Measurements from ENCODE around the gene TACC3.
A peak's percentile ranks its signal among the peaks of the same experiment; 100 is the strongest.

TACC3 gene

DNA sequence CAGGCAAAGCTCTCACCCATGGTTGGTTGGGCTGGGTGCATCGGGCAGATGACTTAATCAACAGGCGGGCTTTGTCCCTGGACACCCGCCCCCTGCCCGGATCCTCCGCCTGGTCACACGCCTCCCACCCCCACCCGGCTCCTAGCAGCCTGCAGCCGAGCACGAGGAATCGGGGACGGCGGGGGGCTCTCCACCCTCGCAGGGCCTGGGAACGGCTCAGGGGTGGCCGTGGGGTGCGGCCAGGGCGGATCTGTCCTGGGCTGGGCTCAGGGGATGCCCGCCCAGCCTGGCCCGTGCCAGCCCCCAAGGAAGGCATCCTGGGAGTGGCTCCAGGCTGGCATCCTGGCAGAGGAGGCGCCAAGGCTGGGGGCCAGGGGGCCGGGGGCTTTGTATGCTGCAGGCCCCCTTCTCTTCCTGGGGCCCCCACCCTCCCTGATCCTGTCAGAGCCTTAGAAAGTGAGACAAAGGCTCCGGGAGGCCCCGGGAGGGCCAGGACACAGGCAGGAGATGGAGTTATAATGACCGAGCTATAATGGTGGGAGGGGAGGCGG lies 39.3 kb downstream of the TACC3 start:
- DNase-seq (ENCODE audit: low read depth): no peak

DNA sequence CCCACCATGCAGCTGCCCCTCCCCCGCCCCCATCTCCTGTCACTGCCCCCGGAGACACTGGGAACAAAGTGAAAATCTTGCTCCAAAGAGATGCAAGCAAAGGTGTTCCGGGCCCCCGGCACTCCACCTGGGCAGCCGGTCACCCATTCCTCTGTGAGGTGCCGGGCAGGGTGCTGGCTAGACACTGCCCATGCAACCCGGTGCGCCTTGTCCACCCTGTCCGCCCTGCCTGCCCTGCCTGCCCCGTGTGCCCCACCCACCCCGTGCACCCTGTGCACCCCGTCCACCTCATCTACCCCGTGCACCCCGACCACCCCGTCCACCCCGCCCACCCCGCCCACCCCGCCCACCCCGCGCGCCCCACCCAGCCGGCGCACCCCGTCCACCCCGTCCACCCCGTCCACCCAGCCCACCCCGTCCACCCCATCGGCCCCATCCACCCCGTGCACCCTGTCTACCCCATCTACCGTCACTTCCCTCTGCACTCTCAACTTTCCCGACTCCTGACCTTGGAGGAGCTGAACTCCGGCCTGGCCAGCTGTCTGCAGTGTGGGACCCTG lies 39.9 kb downstream of the TACC3 start:
- no peak for DNase-seq (ENCODE audit: low read depth)

DNA sequence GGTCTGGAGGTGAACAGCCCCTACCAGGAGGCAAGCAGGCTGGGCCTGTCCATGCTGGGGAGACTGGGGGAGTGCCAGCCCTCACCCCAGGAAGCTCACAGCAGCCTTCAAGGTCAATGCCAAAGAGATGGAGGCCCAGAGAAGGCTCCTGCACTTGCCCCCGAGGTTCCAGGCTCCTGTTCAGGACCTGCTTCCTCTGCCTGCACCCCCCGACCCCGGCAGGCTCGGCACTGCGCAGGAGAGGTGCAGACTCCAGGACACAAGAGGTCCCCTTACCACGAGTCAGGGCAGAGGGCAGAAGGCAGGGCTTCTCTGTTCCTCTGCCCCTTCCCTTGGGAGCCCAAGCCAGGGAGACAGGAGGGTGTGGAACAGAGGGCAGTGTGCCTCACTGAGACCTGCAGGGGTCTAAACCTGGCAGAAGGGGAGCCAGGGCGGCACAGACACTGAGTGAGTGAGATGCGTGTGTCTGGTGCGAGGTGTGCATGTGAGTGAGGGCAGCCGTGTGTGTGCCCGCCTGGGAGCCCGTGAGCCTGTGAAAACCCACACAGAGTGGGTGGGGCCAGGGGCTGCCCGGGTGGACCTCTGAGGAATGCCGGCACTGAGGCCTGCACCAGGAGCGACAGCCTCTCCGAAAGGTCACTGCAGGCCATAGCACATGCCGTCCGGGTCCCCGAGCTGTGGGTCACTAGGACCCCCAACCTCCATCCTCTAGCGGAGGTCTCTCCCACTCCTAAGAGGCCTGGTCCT lies 41.1 kb downstream of the TACC3 start:
- DNase-seq (ENCODE audit: low read depth): no peak

DNA sequence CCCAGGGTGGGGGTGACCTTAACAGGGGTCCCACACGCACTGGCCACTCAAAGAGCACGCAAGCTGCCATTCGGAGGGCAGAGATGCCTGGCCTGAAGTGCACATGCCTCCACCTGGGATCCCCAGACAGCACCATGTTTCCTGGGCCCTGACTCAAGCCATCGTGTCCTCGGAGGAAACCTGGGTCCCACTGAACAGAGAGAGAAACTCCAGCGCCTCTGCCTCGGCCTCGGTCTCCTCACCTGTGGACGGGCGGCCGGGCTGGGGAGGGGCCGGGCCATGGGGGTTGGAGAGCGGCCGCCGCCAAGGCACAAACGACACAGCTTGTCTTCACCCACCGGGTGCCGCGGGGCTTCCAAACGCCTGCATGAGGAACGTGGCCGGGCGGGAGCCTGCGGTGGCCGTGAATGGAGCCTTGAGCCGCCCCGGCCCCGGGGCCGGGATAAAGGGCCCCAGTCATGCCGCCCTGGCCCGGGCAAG lies 41.8 kb downstream of the TACC3 start:
- DNase-seq (ENCODE audit: low read depth): no peak

DNA sequence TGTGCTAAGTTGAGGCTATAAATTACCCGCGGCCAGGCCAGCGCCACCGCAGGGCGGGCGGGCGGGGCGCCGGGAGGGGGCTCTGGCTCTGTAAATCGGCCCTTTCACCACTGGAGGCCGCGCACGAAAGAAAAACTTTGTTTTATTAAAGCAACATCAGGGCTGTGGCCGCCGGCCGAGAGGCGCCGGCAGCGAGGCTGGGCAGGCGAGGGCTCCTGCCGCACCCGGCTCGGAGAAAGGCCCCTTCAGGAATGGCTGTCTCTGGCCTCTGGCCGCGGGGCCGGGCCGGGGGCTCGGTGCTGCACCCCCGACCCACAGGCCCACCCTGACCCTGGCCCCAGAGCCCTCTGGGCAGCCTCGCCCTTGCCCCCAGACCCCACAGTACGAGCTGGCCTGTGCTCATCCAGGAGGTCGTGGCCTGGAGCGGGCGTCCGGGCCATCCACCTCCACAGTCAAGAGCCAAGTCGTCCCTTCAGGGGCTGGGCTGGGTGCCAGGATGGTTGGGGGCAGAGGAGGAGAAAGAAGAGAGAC lies 42.3 kb downstream of the TACC3 start:
- DNase-seq (ENCODE audit: low read depth): no peak

DNA sequence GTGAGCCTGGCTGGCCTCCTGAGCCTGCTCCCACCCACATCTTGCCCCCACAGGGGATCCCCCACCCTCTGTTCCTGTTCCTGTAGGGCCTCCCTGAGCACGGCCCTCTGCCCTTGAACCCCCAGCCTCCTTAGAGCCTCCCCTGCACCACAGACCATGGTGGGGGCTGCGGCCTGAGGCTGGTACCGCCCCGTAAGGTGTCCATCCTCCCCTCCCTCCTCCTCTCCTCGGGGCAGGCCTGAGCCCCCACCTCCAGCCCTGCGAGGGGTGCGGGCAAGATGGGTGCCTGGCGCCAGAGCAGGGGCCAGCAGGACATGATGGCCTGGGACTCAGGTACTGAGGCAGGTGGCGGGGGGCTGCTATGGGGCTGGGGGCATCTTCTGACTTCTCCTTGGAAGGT lies 43.3 kb downstream of the TACC3 start:
- DNase-seq (ENCODE audit: low read depth): no peak

DNA sequence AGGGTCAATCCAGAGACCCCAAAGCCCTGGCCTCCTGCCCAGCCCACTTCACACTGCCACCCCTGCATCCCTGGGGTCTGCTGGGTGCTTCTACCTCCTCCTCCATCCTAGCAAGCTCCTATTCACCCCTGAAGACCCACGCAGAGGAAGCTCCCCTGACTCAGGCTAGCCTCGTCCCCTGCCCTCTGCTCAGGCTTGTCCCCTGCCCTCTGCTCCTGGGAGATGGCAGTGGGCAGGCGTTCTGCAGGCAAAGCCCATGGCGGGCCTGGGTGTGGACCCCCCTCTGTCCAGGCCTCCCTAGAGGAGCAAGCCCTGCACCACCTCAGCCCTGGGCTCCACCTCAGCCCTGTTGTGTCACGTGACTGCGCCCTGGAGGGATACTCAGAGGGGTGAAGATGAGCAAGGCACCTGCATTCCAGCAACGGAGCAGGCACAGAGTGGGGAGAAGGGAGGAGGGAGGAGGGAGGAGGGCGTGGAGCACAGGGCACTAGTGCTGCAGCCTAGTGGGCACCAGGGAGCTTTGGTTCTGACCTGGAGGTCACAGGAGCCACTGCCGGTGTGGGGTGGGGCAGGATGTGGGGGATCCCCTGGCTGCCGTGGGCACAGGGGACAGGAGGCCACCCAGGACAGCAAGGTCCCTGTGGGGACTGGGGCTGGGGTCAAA lies 44.2 kb downstream of the TACC3 start:
- no peak for DNase-seq (ENCODE audit: low read depth)

DNA sequence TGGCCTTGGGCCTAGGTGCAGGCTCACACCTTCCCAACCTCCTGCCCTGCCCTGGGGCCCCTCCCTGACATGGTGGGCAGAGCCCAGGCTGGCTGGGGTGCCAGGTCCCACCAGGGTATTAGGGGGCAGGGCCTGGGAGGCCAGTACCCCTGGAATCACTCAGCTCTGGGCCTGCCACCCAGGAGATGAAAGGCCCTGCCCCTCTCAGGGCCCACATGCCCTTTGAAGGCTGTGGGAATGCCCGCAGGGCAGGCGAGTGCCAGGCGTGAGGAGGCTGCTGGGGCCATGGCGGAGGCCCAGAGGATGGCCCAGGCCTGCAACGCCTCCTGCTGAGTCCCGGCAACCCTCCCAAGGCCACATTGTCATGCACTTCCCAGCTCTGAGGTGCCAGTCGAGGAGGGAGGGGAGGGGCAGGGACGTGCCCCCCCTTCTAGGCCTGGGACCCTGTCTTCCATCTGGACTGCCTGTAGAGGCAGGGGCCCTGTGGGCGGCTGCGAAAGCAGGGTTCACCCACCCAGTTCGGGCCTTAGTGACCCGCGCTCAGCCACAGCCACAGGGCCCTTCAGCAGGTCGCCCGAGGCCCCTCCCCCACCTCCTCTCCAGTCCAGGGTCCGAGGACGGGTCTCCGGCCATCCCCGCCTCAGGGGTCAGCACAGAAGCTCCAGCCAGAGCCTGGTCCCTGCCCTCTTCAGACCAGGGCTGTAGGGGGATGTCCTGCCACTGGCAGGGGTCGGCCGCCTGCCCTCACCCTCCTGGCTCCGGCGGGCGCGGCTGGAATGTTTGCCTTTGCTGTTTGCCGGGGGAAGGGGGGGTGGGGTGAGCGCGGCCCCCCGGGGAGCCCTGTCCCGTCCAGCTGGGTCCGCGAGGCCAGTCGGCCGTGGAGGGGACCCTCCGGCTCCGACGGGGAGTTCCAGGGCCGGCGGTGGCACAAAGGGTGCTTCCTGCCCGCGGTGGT lies 45.1 kb downstream of the TACC3 start:
- no peak for DNase-seq (ENCODE audit: low read depth)

DNA sequence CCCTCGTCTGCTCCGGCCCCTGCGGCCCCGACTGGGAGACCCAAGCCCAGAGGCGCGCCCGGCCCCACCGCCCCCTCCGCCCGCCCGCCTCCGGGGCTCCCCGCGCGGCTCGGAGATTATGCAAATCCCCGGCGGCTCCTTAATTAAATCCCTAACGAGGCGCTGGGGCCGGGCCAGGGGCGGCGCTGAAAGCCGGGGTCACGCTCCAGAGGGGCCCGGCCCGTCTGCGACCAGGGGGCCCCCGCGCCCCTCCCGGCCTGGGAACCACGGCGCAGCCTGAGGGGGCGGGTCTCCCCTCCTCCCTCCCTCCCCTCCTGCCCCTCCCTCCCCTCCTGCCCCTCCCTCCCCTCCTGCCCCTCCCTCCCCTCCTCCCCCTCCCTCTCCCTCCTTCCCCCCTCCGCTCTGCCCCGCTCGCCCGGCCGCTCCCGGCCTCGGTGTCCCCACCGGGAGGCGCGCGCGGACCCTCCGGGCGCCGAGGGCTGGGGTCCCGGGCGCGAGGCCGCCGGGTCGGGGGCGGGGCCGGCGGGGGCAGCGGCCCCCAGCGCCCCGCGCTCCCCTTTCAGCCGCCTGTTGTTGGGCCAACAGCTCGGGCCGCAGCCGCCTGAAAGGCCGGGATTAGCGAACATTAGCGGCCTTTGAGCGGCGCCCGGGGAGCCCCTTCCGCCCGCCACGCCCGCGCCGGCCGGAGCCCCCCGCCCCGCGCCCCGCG lies 45.9 kb downstream of the TACC3 start:
- no peak for DNase-seq (ENCODE audit: low read depth)

DNA sequence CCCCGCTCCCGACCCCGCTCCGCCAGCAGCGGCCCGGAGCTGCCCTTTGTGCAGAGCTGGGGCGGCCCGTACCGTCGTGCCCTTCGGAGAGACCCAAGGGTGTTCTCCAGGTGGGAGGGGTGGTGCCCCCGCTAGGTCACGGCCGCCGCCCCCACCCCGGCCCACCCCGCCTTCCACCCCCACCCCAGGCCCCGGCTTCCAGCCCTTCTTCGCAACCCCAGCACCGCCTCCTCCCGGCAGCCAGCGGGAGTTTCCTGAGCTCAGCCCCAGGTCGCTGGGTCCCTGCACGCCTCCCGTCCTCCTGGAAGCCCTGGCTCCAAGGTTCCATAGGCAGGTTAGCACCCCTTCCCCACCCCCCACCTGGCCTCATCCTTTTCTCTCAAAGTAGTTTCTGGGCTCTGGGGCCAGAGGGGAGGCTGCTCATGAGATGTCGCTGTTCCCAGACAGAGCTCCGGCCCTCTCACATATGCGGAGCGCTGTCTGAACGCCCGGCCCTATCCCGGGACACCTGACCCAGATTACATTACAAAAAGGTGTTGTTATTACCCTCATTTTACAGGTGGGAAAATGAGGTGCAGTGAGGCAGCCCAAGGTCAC lies 46.5 kb downstream of the TACC3 start:
- DNase-seq (ENCODE audit: low read depth): peak; percentile 23

DNA sequence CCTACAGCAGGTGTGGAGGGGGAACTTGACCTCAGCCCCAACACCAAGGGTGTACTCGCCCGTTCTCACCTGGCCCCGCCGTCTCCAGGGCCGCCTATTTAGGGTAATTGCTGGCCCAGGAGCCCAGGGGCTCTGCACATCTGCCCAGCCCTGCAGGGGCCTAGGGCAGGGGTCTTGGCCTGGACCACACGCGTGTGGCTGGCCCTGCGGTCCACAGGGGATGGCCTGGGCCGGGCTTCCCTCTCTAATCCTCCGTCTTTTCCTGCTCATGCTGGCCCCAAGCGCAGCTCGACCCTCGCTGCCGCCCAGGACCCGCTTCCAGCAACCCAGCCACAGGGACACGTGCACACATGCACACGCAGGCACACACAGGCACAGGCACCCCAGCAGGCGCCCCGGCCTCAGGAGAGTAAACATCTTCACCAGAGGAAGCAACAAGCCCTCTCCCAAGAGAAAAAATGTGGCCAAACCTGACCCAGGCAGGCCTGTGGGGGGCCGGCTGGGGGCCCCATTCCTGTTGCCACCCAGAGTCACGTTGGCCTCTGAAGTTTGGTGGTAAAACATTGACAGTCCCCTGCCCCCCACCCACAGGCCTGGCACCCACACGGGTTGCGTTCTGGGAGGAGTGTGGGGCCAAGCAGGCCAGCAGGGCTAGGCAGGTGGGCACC lies 47.2 kb downstream of the TACC3 start:
- DNase-seq (ENCODE audit: low read depth): no peak

DNA sequence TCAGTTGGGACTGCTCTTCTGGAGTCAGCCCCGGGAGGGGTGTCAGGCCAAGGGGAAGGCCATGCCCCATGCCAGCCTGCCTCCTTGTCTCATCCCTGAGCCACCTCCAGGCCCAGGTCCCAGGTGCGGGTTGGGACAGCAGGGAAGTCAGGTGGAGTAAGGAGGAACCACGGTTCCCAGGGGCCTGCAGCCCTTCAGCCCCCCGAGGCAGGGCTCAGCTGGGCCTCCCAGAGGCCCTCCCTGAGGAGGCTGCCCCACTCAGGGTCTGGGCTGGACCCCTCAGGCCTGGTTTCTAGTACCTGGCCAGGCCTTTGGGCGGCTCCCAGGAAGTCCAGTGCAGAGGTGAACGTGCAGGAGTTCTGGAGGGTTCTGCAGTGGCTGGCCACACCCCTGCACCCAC lies 48.4 kb downstream of the TACC3 start:
- DNase-seq (ENCODE audit: low read depth): no peak

DNA sequence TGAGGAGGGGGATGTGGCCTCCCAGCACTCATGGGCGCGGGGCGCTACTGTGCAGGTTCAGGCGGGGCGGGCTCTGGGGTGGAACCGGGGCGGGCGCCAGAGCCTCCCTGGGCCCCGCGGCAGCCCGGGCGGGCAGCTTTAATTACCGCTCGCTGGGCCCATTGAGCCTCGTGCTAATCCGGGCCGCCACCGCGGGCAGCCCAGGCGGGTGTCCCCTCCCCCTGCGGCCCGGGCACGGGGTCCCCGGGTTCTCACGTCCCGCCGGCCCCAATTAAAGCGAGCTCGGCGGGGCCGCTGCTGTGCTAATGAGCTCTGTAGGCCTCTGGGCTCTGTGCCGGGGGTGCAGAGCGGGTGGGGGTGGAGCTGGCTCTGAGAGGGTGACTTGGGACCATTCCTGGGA lies 48.9 kb downstream of the TACC3 start:
- DNase-seq (ENCODE audit: low read depth): no peak

DNA sequence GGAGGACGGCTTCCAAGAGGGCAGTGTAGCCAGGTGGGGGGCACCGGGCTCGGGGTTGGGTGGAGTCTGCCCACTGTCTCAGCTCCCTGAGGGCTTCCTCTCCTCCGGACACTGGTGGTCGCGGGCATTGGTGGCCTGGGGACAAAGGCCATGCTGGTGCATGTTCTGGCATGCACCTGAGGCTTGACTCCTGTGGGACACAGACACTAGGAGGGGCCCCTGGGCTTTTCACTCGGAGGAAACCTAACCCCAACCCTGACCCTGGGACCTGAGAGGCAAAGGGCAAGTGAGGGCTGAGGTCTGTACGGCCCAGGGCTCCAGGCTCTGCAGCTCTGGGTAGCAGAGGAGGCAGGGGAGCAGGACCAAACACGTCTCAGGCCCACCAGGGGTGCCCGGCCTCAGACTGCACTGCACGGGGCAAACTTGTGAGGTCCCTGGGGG lies 49.5 kb downstream of the TACC3 start:
- DNase-seq (ENCODE audit: low read depth): no peak

DNA sequence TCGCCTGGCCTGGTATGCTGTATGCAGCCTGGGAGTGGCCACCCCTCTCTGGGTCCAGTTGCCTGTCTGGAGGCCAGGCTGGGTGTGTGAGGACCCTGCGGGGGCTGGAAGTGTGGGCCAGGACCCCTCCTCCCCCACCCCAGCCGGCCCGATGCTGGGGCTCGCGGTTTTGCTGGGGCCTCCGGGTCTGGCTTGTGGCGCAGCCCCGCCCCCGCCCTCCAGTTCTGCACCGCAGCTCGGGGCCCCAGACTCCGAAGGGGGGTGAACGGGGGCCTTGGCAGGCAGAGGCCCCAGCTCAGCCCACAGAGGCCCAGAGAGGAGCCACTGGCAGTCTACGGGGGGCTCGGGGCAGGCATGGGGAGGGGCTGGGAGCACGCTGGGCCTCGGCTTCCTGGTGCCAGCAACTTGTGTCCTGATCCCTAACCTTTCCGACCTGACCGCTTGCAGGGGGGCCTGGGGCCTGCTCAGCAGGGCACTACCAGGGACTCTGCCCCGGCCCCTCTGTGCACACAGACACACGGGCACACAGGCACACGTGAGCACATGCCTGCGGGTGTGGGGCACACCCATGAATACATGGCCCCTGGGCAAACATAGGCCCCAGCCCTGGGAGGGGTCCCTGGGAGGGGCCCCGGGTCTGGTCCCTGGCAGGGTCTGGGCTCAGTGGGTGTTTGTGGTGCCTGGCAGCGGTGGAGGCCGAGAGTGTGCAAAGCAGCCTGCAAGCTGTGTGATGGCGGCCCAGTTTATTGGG lies 50.4 kb downstream of the TACC3 start:
- DNase-seq (ENCODE audit: low read depth): no peak

DNA sequence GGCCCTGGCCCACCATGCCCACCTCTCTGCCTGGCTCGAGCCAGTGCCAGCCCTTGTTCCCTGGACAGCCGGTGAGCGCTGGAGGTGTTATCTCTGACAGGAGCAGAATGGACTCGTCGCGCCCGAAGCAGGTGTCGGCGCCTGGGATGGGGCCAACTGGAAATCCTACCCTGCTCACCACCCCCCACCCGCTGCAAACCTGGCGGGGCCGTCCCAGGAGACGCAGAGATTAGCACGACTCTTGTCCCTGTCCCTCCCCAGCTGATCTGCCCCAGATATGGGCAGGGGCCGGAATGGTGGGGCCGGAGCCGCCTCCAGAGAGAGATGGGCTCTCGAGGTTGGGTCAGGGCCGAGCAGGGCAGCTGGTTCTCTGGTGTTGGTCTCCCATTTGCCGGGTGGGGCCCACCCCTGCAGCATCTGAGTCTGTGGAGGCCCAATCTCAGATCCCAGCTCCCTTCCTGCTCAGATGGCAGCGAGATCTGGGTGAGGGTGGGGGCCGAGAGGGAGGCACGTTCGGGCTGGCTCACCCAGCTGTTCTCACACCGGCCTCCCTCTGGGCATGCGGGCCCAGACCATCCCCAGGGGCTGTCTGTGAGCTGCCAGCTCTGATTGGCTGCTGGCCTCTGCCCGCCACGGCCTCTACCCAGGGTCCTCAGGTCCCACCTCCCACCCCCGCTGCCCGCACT lies 51.7 kb downstream of the TACC3 start:
- DNase-seq (ENCODE audit: low read depth): no peak

DNA sequence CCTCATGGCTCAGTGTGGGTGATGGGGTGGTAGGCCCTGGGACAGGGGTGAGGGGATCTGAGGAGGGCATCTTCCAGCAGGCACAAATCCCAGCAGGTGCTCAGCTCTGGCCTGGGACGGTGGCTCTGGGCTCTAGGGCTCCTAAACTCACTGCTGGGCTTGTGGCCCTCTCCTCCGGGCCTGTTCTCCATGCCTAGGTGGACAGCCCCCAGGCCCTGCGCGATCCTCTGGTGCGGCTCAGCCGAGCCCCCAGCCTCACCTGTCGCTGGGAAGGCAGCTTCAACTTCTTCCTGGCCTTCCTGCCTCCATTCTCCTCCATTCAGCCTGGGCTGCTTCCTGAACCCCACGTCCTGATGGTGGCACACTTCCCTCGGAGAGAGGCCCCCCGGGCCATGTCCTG lies 52.4 kb downstream of the TACC3 start:
- no peak for DNase-seq (ENCODE audit: low read depth)

DNA sequence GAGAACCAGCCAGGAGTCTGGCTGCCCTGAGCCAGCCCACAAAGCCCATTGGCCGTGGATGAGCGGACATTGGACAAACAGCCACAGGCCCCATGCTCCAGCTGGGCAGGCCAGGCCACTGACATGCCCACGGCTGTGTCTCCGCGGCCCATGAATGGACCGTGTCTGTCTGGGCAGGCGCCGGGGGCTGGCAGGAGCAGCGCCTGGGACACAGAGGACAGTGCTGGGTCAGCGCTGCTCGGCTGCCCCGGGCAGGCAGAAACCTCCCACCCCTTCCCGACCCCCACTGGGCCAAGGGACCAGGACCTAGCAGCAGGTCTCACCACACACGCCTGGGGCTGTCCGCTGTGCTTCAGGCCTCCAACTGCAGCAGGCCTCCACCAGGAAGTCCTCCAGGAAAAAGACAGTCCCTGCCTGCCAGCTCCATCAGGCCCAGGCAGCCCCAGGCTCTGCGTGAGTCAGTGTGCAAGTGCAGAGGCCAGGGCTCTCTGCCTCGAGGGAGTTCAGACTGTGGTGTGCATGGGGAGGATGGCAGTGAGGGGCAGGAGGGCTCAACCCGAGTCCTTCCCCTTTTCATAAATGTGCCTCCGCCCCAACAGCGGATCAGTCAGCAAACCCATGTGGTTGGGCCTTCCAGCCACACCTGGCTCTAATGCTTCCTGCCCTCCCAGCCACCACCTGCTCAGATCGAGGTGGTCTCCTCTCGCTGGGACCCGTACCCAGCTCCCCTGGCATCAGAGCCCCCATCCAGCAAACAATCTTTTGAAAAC lies 54.6 kb downstream of the TACC3 start:
- no peak for DNase-seq (ENCODE audit: low read depth)
